ENCODE results near the gene IFIT1. TPM values are rescaled to one million over a fixed set of nuclear protein-coding genes. Genes with fewer than 3 reads are reported as not detected.

Gene IFIT1
- total RNA-seq, 2 donors from 2014 or later = 9.0 to 44.3 TPM

DNA sequence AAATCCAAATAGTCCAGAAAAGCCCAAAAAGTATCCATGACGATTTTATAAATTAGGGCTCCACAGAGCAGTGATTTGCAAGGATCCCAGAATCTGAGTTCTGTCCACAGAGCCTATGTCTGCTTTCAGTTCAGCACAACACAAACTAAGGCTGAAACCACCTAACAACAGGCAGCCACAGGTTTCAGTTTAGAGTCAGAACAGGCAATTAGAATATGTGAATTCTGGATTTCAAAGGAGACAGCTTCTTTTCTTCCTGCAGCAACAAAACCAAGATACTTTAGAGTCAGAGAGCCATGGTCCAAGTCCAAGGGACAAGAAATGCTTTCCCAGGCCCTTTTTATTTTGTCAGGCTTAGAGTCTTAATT lies 41.0 kb upstream of the IFIT1 start:
- peak overlapping the region; percentile 30 for H3K4me3 ChIP-seq
- TF ChIP-seq, protein P1, sequence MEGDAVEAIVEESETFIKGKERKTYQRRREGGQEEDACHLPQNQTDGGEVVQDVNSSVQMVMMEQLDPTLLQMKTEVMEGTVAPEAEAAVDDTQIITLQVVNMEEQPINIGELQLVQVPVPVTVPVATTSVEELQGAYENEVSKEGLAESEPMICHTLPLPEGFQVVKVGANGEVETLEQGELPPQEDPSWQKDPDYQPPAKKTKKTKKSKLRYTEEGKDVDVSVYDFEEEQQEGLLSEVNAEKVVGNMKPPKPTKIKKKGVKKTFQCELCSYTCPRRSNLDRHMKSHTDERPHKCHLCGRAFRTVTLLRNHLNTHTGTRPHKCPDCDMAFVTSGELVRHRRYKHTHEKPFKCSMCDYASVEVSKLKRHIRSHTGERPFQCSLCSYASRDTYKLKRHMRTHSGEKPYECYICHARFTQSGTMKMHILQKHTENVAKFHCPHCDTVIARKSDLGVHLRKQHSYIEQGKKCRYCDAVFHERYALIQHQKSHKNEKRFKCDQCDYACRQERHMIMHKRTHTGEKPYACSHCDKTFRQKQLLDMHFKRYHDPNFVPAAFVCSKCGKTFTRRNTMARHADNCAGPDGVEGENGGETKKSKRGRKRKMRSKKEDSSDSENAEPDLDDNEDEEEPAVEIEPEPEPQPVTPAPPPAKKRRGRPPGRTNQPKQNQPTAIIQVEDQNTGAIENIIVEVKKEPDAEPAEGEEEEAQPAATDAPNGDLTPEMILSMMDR (IDR thresholded peaks at IDR 0.05) = no peak

DNA sequence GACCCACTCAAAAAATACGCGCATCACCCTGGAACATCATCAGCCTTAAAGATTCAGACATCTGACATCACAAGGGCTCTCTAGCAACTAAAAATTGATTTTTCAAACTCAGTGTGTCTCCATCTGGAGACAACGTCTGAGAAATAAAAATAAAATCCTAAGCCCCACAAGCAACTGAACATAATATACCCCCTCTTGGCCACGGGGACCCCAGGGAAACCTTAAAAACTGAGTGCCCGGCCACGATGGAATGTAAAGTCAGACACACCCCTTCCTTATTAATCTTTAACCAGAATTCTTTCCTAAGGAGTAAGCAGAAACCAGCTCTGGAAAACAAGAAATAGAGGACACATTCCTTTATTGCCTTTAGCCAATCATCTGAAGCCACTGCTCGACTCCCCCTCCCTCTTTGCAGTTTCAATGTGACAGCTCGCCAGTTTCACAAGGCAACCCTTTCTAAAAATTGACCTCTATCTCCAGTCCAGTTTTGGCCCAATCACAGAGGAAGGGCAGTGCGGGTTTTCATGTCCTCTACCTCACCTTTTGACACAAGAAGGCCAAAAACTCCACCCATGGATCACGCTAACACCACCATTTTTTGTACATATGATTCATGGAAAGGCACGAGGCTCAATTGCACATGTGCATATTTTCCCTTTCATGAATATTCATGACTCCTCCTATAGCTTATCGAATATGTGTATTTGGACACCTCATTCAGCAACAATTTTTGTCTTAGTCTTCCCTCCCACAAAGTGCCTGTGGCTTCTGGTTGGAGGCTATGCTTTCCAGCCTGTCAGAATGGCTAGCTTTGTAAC lies 40.4 kb upstream of the IFIT1 start:
- H3K27ac ChIP-seq = peak overlapping the region; percentile 81 to 86
- H3K27me3 ChIP-seq (replicated peaks; ENCODE audit: insufficient read depth) = no peaks in the 10 kb centered on the region
- H3K4me3 ChIP-seq = peak overlapping the region; percentile 30
- TF ChIP-seq, protein P1 (IDR thresholded peaks at IDR 0.05) = no peak
- H3K4me1 ChIP-seq (ENCODE audit: control insufficient read depth in 1 of 2, low read depth in 2 of 2) = peaks cover 25 to 43% of the 10 kb centered on the region in 2 donors
- no peak for DNase-seq (ENCODE audit: low spot score)
- H3K36me3 ChIP-seq = no peaks in the 10 kb centered on the region
- no peaks in the 10 kb centered on the region for H3K9me3 ChIP-seq
- ATAC-seq (ENCODE audit: insufficient number of reproducible peaks, low FRiP score, low read depth) = peak; percentile 18

More for the DNA sequence above, 41.0 kb upstream of the IFIT1 start:
- H3K36me3 ChIP-seq = no peaks in the 10 kb centered on the region
- no peak for DNase-seq (ENCODE audit: low spot score)
- no peaks in the 10 kb centered on the region for H3K27me3 ChIP-seq (replicated peaks; ENCODE audit: insufficient read depth)
- H3K27ac ChIP-seq = peak overlapping the region; percentile 81 to 86
- H3K4me1 ChIP-seq (ENCODE audit: control insufficient read depth in 1 of 2, low read depth in 2 of 2) = peaks cover 25 to 43% of the 10 kb centered on the region in 2 donors
- no peak for ATAC-seq (ENCODE audit: insufficient number of reproducible peaks, low FRiP score, low read depth)
- no peaks in the 10 kb centered on the region for H3K9me3 ChIP-seq

DNA sequence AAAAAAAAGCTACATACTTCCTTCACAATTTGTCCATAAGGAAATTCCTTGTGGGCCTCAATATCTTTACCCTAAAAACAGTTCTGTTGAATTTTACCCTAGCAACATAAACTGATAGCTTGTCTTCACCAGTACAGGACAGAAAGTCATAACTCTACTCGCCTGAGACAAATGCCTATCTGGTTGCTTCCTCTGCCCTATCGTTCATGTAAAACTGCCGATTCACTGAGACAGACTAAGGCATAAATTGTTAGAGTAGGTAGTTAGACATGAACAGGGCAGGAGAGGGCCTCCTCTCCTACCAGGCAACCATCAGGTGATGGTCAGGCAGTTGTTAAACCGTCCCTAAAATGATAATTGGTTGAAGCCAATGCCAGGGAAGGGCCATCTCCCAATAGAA lies 39.6 kb upstream of the IFIT1 start:
- H3K9me3 ChIP-seq = no peaks in the 10 kb centered on the region
- H3K4me1 ChIP-seq (ENCODE audit: control insufficient read depth in 1 of 2, low read depth in 2 of 2) = peaks cover 20 to 37% of the 10 kb centered on the region in 2 donors

DNA sequence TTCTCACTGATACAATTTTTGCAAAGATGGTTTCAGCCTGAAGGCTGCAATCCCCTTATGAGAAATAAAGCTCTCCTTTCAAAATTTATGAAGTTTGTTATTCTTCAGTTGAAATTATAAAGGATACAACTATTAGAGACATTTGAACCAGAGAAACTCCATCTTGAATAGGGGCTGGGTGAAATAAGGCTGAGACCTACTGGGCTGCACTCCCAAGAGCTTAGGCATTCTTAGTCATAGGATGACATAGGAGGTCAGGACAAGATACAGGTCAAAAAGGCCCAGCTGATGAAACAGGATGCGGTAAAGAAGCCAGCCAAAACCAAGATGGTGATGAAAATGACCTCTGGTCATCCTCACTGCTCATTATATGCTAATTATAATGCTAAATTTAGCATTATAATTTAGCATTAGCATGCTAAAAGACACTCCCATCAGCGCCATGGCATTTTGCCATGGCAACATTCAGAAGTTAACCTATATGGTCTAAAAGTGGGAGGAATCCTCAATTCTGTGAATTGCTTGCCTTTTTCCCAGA lies 37.0 kb upstream of the IFIT1 start:
- Histone ChIP-seq H3K9me3 (no peaks in the 10 kb centered on the region), H3K4me1 (ENCODE audit: control insufficient read depth in 1 of 2, low read depth in 2 of 2) (peaks cover 8 to 23% of the 10 kb centered on the region in 2 donors), H3K27ac (no peak overlapping the region), H3K36me3 (no peaks in the 10 kb centered on the region), H3K4me3 (no peak overlapping the region), H3K27me3 (replicated peaks; ENCODE audit: insufficient read depth) (no peaks in the 10 kb centered on the region)
- no peak for ATAC-seq (ENCODE audit: insufficient number of reproducible peaks, low FRiP score, low read depth)
- TF ChIP-seq, protein P1 (IDR thresholded peaks at IDR 0.05) = no peak
- no peak for DNase-seq (ENCODE audit: low spot score)

More for the DNA sequence above, 39.6 kb upstream of the IFIT1 start:
- Histone ChIP-seq H3K27ac (peak overlapping the region; percentile 81 to 86), H3K36me3 (no peaks in the 10 kb centered on the region), H3K4me3 (no peak overlapping the region), H3K27me3 (replicated peaks; ENCODE audit: insufficient read depth) (no peaks in the 10 kb centered on the region)
- DNase-seq (ENCODE audit: low spot score) (no peak), ATAC-seq (ENCODE audit: insufficient number of reproducible peaks, low FRiP score, low read depth) (no peak)
- TF ChIP-seq, protein P1 (IDR thresholded peaks at IDR 0.05) = no peak

DNA sequence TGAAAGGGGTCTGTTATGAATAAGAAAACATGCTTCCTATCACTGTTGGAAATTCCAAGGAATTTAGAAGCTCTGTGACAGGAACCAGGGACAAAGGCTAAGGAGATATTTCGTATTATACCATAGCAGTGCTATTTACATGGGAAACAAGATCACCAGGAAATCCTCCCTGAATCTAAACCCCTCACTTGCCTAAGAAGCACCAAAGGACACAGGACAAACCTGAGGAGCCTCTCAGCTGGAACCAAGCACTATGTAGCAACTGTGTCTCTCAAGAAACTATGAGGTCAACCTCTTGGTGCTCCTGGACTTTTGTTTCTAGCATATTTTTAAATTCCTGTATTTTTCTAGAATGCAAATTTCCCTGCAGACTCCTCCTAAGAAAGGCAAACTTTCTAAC lies 35.3 kb upstream of the IFIT1 start:
- Histone ChIP-seq H3K27me3 (replicated peaks; ENCODE audit: insufficient read depth) (no peaks in the 10 kb centered on the region), H3K27ac (no peak overlapping the region), H3K4me1 (ENCODE audit: control insufficient read depth in 1 of 2, low read depth in 2 of 2) (peaks cover 0 to 7% of the 10 kb centered on the region in 2 donors), H3K36me3 (no peaks in the 10 kb centered on the region), H3K4me3 (no peak overlapping the region), H3K9me3 (no peaks in the 10 kb centered on the region)
- DNase-seq (ENCODE audit: low spot score) (no peak), ATAC-seq (ENCODE audit: insufficient number of reproducible peaks, low FRiP score, low read depth) (no peak)
- TF ChIP-seq, protein P1 (IDR thresholded peaks at IDR 0.05) = no peak

All from thoracic aorta (tissue), 2 donors.